Thoracic aorta (tissue), 2 donors: ENCODE results near the gene NDST3. TPM values are rescaled to one million over a fixed set of nuclear protein-coding genes. Genes with fewer than 3 reads are reported as not detected.

Source experiments
- ATAC-seq: fragments of 150-250 bp; one replicate; pipeline ENCODE4 v1.8.0; 2017; ENCODE audit warnings: low read depth; ENCODE audit not compliant: insufficient number of reproducible peaks, low FRiP score
- DNase-seq: peaks from one replicate; pipeline ENCODE4 v3.0.0-alpha.2; 2020; ENCODE audit warnings: low spot score
- H3K27ac ChIP-seq, 2 donors: fragments of 200-600 bp; sonication (generic); 1 replicate in 1 of 2; 2 replicates in 1 of 2; pipeline ENCODE4 v1.5.1; 2016; ENCODE audit warnings: mild to moderate bottlenecking in 2 of 2, moderate library complexity in 2 of 2
- H3K27me3 ChIP-seq: fragments of 200-600 bp; sonication (generic); replicated peaks from 2 replicates; pipeline ENCODE4 v1.6.0; 2016; ENCODE audit warnings: mild to moderate bottlenecking; ENCODE audit not compliant: insufficient read depth
- H3K36me3 ChIP-seq: fragments of 200-600 bp; sonication (generic); one replicate; pipeline ENCODE4 v1.5.1; 2016
- H3K4me1 ChIP-seq, 2 donors: fragments of 200-600 bp; sonication (generic); 1 replicate in 1 of 2; 2 replicates in 1 of 2; pipeline versions ENCODE4 v1.5.1 to v1.6.0; 2016; ENCODE audit warnings: low read depth in 2 of 2, mild to moderate bottlenecking in 1 of 2; ENCODE audit not compliant: control insufficient read depth in 1 of 2
- H3K4me3 ChIP-seq: fragments of 200-600 bp; sonication (generic); 2 replicates; pipeline ENCODE4 v1.5.1; 2016; ENCODE audit warnings: mild to moderate bottlenecking
- H3K9me3 ChIP-seq: fragments of 200-600 bp; sonication (generic); 2 replicates; pipeline ENCODE4 v1.5.1; 2016
- CTCF ChIP-seq: fragments of 200-600 bp; sonication (generic); IDR thresholded peaks from one replicate; pipeline ENCODE4 v1.5.1; 2019; ENCODE audit warnings: antibody characterized with exemption
- total RNA-seq, 2 donors: library from RNA; depleted of rRNA; stranded (reverse); fragments of >200 nt; gene quantifications; one replicate each; pipeline versions ENCODE4 v1.1.0 to v1.2.3, GENCODE V29; 2016

Gene NDST3
- total RNA-seq, 2 donors from 2014 or later = not detected

- TF ChIP-seq CTCF = no peak
- ATAC-seq = no peak
- no peak overlapping the region for H3K27ac ChIP-seq
- no peaks in the 10 kb centered on the region for H3K27me3 ChIP-seq
- H3K4me1 ChIP-seq = no peaks in the 10 kb centered on the region
- no peak overlapping the region for H3K4me3 ChIP-seq
- no peak for DNase-seq
- no peaks in the 10 kb centered on the region for H3K9me3 ChIP-seq
- H3K36me3 ChIP-seq = no peaks in the 10 kb centered on the region
These were observed 201.4 kb downstream of the NDST3 start for GRCh38 chr4:118235566-118236120.

- DNase-seq = no peak
- no peaks in the 10 kb centered on the region for H3K36me3 ChIP-seq
- no peak for ATAC-seq
- no peak overlapping the region for H3K4me3 ChIP-seq
- H3K27ac ChIP-seq = no peak overlapping the region
- no peaks in the 10 kb centered on the region for H3K27me3 ChIP-seq
- TF ChIP-seq CTCF = no peak
- no peaks in the 10 kb centered on the region for H3K9me3 ChIP-seq
- no peaks in the 10 kb centered on the region for H3K4me1 ChIP-seq
These were observed 203.2 kb downstream of the NDST3 start for GRCh38 chr4:118237531-118237930.

GRCh38 chr4:118249890-118250289, 215.6 kb downstream of the NDST3 start:
- ATAC-seq (no peak), DNase-seq (no peak)
- TF ChIP-seq CTCF = no peak
- H3K27me3 ChIP-seq = no peaks in the 10 kb centered on the region
- no peak overlapping the region for H3K4me3 ChIP-seq
- H3K36me3 ChIP-seq = no peaks in the 10 kb centered on the region
- no peaks in the 10 kb centered on the region for H3K4me1 ChIP-seq
- no peaks in the 10 kb centered on the region for H3K9me3 ChIP-seq
- H3K27ac ChIP-seq = no peak overlapping the region

DNA sequence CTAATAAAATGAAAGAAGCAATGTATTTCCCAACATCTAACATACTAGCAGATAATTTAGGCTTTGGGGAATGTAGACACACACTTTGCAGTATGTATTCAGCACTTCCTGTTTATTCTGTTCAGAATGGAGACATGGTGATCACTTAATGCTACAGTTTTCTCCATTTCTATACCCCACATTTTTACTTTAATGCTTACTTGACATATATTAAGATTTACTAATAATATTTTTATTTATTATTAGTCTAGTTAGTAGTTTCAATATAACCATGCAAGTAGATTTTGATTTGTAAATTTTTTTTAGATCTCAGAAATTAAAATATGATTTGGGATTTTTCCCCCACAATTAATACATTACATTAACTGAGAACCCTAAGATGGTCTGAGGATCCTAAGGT, 220.1 kb downstream of the NDST3 start:
- Histone ChIP-seq H3K4me3 (no peak overlapping the region), H3K4me1 (no peaks in the 10 kb centered on the region), H3K27me3 (no peaks in the 10 kb centered on the region), H3K27ac (no peak overlapping the region), H3K36me3 (no peaks in the 10 kb centered on the region), H3K9me3 (no peaks in the 10 kb centered on the region)
- TF ChIP-seq CTCF = no peak
- no peak for ATAC-seq
- DNase-seq = no peak

DNA sequence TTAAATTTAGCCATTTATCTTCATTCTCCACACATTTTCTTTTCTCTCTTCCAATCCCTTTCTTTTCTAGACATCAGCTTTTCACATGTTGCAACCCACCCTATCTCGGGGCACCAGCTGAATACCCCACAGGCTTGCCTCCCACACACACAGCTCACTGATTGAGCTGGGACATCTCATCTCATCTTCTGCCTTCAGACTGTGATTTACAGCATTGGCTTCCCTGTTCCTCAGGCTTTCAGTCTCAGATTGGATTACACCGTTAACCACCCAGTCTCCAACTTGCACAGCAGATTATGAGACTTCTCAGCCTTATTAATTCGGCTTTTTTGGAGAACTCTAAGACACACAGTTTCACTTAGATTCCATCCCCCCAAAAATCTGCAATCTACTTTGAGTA, 224.8 kb downstream of the NDST3 start:
- ATAC-seq = no peak

More for the DNA sequence above, 224.8 kb downstream of the NDST3 start:
- H3K27ac ChIP-seq = no peak overlapping the region
- H3K9me3 ChIP-seq = no peaks in the 10 kb centered on the region
- TF ChIP-seq CTCF = no peak
- no peaks in the 10 kb centered on the region for H3K4me1 ChIP-seq
- H3K36me3 ChIP-seq = no peaks in the 10 kb centered on the region
- no peaks in the 10 kb centered on the region for H3K27me3 ChIP-seq
- DNase-seq = no peak
- H3K4me3 ChIP-seq = no peak overlapping the region
